ENCODE results near the gene BSDC1. TPM values are rescaled to one million over a fixed set of nuclear protein-coding genes. Genes with fewer than 3 reads are reported as not detected.

BSDC1 gene
- total and polyA plus RNA-seq, 2 of the 13 experiments (the other 11 are each of a cell fraction or from before 2014, with no cell fraction given), result 40.3 to 64.2 TPM

GRCh38 chr1:32334864-32335534, 59.2 kb downstream of the BSDC1 start (continued):
- TF ChIP-seq SNAPC4 (CRISPR knock-in tag; IDR thresholded peaks at IDR 0.05), result no peak
- TF ChIP-seq ZSCAN21 (CRISPR knock-in tag; IDR thresholded peaks at IDR 0.05; ENCODE audit: borderline replicate concordance), result no peak; the same call in 1 of the 2 replicates
- TF ChIP-seq RBFOX2 (IDR thresholded peaks at IDR 0.05; ENCODE audit: low read depth, low read length), result peak; percentile 73
- TF ChIP-seq PAF1 (CRISPR knock-in tag; IDR thresholded peaks at IDR 0.05), result no peak
- TF ChIP-seq GTF2F1 (IDR thresholded peaks at IDR 0.05; ENCODE audit: low read length), result no peak
- no peak for TF ChIP-seq ZBTB42 (CRISPR knock-in tag; IDR thresholded peaks at IDR 0.05)
- TF ChIP-seq ATRX (CRISPR knock-in tag; IDR thresholded peaks at IDR 0.05; ENCODE audit: borderline replicate concordance), result no peak
- no peak for TF ChIP-seq TCF7 (IDR thresholded peaks at IDR 0.05; ENCODE audit: low read depth)
- peak; percentile 39; the same call in 1 of the 2 replicates for TF ChIP-seq ZNF281 (CRISPR knock-in tag; IDR thresholded peaks at IDR 0.05; ENCODE audit: borderline replicate concordance)
- no peak for TF ChIP-seq POGZ (CRISPR knock-in tag; IDR thresholded peaks at IDR 0.05)
- TF ChIP-seq AHR (CRISPR knock-in tag; IDR thresholded peaks at IDR 0.05), result no peak
- no peak for TF ChIP-seq YEATS2 (CRISPR knock-in tag; IDR thresholded peaks at IDR 0.05; ENCODE audit: borderline replicate concordance)
- TF ChIP-seq MXD3 (CRISPR knock-in tag; IDR thresholded peaks at IDR 0.05), result peak; percentile 32; the same call in 1 of the 2 replicates
- 0 out of 2 replicates have a peak, but pooled peaks have one; percentile 62 for TF ChIP-seq ZNF20 (CRISPR knock-in tag; IDR thresholded peaks at IDR 0.05)
- no peak for TF ChIP-seq ZNF138 (CRISPR knock-in tag; IDR thresholded peaks at IDR 0.05; ENCODE audit: low read depth)
- no peak for TF ChIP-seq ZIK1 (CRISPR knock-in tag; IDR thresholded peaks at IDR 0.05; ENCODE audit: borderline replicate concordance, low read depth)
- no peak for TF ChIP-seq HNRNPL (IDR thresholded peaks at IDR 0.05; ENCODE audit: low read depth, low read length)
- peak; percentile 78; the same call in 1 of the 2 replicates for TF ChIP-seq ZNF670 (CRISPR knock-in tag; IDR thresholded peaks at IDR 0.05; ENCODE audit: borderline replicate concordance)
- TF ChIP-seq ZNF563 (CRISPR knock-in tag; IDR thresholded peaks at IDR 0.05), result 0 out of 2 replicates have a peak, but pooled peaks have one; percentile 58
- no peak for TF ChIP-seq ZNF547 (CRISPR knock-in tag; IDR thresholded peaks at IDR 0.05)

Measured in HepG2 (cell line).